Measurements from ENCODE around the gene APOL6.

Gene APOL6

GRCh38 chr22:35627267-35628041, 20.8 kb upstream of the APOL6 start (continued):
- peak; percentile 15; the same call in 1 of the 2 replicates for TF ChIP-seq ZBTB6 (tag by site-specific recombination; IDR thresholded peaks at IDR 0.05)
- TF ChIP-seq ZNF747 (tag by site-specific recombination; IDR thresholded peaks at IDR 0.05): no peak
- 0 out of 2 replicates have a peak, but pooled peaks have one; percentile 31 for TF ChIP-seq ZNF610 (tag by site-specific recombination; IDR thresholded peaks at IDR 0.05; ENCODE audit: borderline replicate concordance)
- peak; percentile 68 for TF ChIP-seq PATZ1 (tag by site-specific recombination; IDR thresholded peaks at IDR 0.05)
- TF ChIP-seq YY1 (tag by site-specific recombination; IDR thresholded peaks at IDR 0.05): 0 out of 2 replicates have a peak, but pooled peaks have one; percentile 23
- 0 out of 2 replicates have a peak, but pooled peaks have one; percentile 8 for TF ChIP-seq WT1 (tag by site-specific recombination; IDR thresholded peaks at IDR 0.05)
- TF ChIP-seq ZBTB48 (tag by site-specific recombination; IDR thresholded peaks at IDR 0.05): peak; percentile 80
- no peak for TF ChIP-seq FEZF1 (tag by site-specific recombination; IDR thresholded peaks at IDR 0.05)
- peak; percentile 87 for TF ChIP-seq ZIC2 (tag by site-specific recombination; IDR thresholded peaks at IDR 0.05)
- TF ChIP-seq ZNF529 (tag by site-specific recombination; IDR thresholded peaks at IDR 0.05; ENCODE audit: insufficient replicate concordance): no peak
- TF ChIP-seq ZNF654 (tag by site-specific recombination; IDR thresholded peaks at IDR 0.05; ENCODE audit: low read depth): peak; percentile 98
- no peak for TF ChIP-seq ZNF768 (tag by site-specific recombination; IDR thresholded peaks at IDR 0.05)
- TF ChIP-seq ZBTB17 (tag by site-specific recombination; IDR thresholded peaks at IDR 0.05): peak; percentile 67
- 0 out of 2 replicates have a peak, but pooled peaks have one; percentile 20 for TF ChIP-seq ZNF24 (tag by site-specific recombination; IDR thresholded peaks at IDR 0.05)
- TF ChIP-seq HIC1 (tag by site-specific recombination; IDR thresholded peaks at IDR 0.05): peak; percentile 64; the same call in 1 of the 2 replicates
- no peak for TF ChIP-seq SALL2 (tag by site-specific recombination; IDR thresholded peaks at IDR 0.05; ENCODE audit: borderline replicate concordance)
- peak; percentile 54; the same call in 1 of the 2 replicates for TF ChIP-seq ZXDB (tag by site-specific recombination; IDR thresholded peaks at IDR 0.05)
- peak; percentile 81 for TF ChIP-seq ZFHX2 (tag by site-specific recombination; conservative IDR thresholded peaks at IDR 0.05)
- no peak for TF ChIP-seq ZNF561 (tag by site-specific recombination; IDR thresholded peaks at IDR 0.05; ENCODE audit: borderline replicate concordance)
- TF ChIP-seq GLIS2 (tag by site-specific recombination; IDR thresholded peaks at IDR 0.05): peak; percentile 84
- peak; percentile 65 for TF ChIP-seq SP2 (tag by site-specific recombination; IDR thresholded peaks at IDR 0.05)
- peak; percentile 37; the same call in 1 of the 2 replicates for TF ChIP-seq ZBTB20 (tag by site-specific recombination; IDR thresholded peaks at IDR 0.05)
- TF ChIP-seq ZFP69B (tag by site-specific recombination; IDR thresholded peaks at IDR 0.05): peak; percentile 86
- TF ChIP-seq ZNF23 (tag by site-specific recombination; IDR thresholded peaks at IDR 0.05; ENCODE audit: borderline replicate concordance): no peak
- peak; percentile 92 for TF ChIP-seq EGR2 (tag by site-specific recombination; IDR thresholded peaks at IDR 0.05; ENCODE audit: low read depth)
- TF ChIP-seq ZNF311 (tag by site-specific recombination; IDR thresholded peaks at IDR 0.05; ENCODE audit: borderline replicate concordance): no peak
- no peak for TF ChIP-seq MEIS1 (CRISPR knock-in tag; IDR thresholded peaks at IDR 0.05; ENCODE audit: borderline replicate concordance)
- TF ChIP-seq ZNF341 (tag by site-specific recombination; IDR thresholded peaks at IDR 0.05; ENCODE audit: low read depth): peak; percentile 69
- 0 out of 2 replicates have a peak, but pooled peaks have one; percentile 35 for TF ChIP-seq ZNF777 (tag by site-specific recombination; IDR thresholded peaks at IDR 0.05; ENCODE audit: borderline replicate concordance)
- TF ChIP-seq ATF2 (tag by site-specific recombination; IDR thresholded peaks at IDR 0.05; ENCODE audit: low read depth): no peak
- TF ChIP-seq KLF17 (tag by site-specific recombination; IDR thresholded peaks at IDR 0.05): 0 out of 2 replicates have a peak, but pooled peaks have one; percentile 77
- TF ChIP-seq ZBTB8A (tag by site-specific recombination; IDR thresholded peaks at IDR 0.05): peak; percentile 80
- peak; percentile 75 for TF ChIP-seq IKZF3 (tag by site-specific recombination; IDR thresholded peaks at IDR 0.05)
